Neural progenitor cell (in vitro differentiated cells): Measurements from ENCODE around the gene TGDS. TPM values are rescaled to one million over a fixed set of nuclear protein-coding genes. Genes with fewer than 3 reads are reported as not detected.
A peak's percentile ranks its signal among the peaks of the same experiment; 100 is the strongest.

Experiments
- DNase-seq: peaks from one replicate; pipeline ENCODE4 v3.0.0-alpha.2; 2016; ENCODE audit warnings: low spot score
- H2AFZ ChIP-seq: fragments of 200-600 bp; sonication (generic); replicated peaks from 2 replicates; pipeline ENCODE4 v1.6.1; 2016; ENCODE audit warnings: antibody characterized with exemption
- H3F3A ChIP-seq: fragments of 200-600 bp; sonication (generic); 2 replicates; pipeline ENCODE4 v1.6.1; 2016; ENCODE audit warnings: antibody characterized with exemption, low read depth
- H3K27ac ChIP-seq: fragments of 200-600 bp; sonication (generic); 2 replicates; pipeline ENCODE4 v1.5.1; 2016; ENCODE audit warnings: mild to moderate bottlenecking
- H3K27me3 ChIP-seq: fragments of 200-600 bp; sonication (generic); 2 replicates; pipeline ENCODE4 v1.6.1; 2016; ENCODE audit warnings: mild to moderate bottlenecking, moderate library complexity
- H3K36me3 ChIP-seq: fragments of 200-600 bp; sonication (generic); 2 replicates; pipeline ENCODE4 v1.5.1; 2016
- H3K4me1 ChIP-seq: fragments of 200-600 bp; sonication (generic); 2 replicates; pipeline ENCODE4 v1.6.1; 2016; ENCODE audit warnings: mixed run types
- H3K4me2 ChIP-seq: fragments of 200-600 bp; sonication (generic); 2 replicates; pipeline ENCODE4 v1.6.1; 2016
- H3K4me3 ChIP-seq: fragments of 200-600 bp; sonication (generic); 2 replicates; pipeline ENCODE4 v1.5.1; 2016
- H3K79me2 ChIP-seq: fragments of 200-600 bp; sonication (generic); 2 replicates; pipeline ENCODE4 v1.6.1; 2016; ENCODE audit warnings: low read depth
- H3K9ac ChIP-seq: fragments of 200-600 bp; sonication (generic); 2 replicates; pipeline ENCODE4 v1.6.1; 2016
- H3K9me3 ChIP-seq: fragments of 200-600 bp; sonication (generic); 2 replicates; pipeline ENCODE4 v1.5.1; 2016; ENCODE audit warnings: low read depth
- H4K20me1 ChIP-seq: fragments of 200-600 bp; sonication (generic); 2 replicates; pipeline ENCODE4 v1.6.1; 2016; ENCODE audit warnings: low read depth
- H3K27ac Mint-ChIP-seq: 3 replicates; pipeline ENCODE4 v1.8.0; 2021; ENCODE audit warnings: mixed read lengths
- H3K27me3 Mint-ChIP-seq: 2 replicates; pipeline ENCODE4 v1.8.0; 2022; ENCODE audit warnings: low read depth, mild to moderate bottlenecking, inconsistent platforms, moderate library complexity, mixed read lengths; ENCODE audit not compliant: insufficient read depth
- H3K36me3 Mint-ChIP-seq: 3 replicates; pipeline ENCODE4 v1.8.0; 2021; ENCODE audit warnings: mixed read lengths
- H3K4me1 Mint-ChIP-seq: 3 replicates; pipeline ENCODE4 v1.8.0; 2021; ENCODE audit warnings: mixed read lengths
- H3K4me3 Mint-ChIP-seq: 3 replicates; pipeline ENCODE4 v1.8.0; 2021; ENCODE audit warnings: mild to moderate bottlenecking, moderate library complexity, mixed read lengths
- H3K9me3 Mint-ChIP-seq: 3 replicates; pipeline ENCODE4 v1.8.0; 2020; ENCODE audit warnings: mixed read lengths
- EZH2 ChIP-seq: fragments of 200-600 bp; sonication (generic); IDR thresholded peaks from 2 replicates; pipeline ENCODE4 v1.6.1; 2017; ENCODE audit warnings: antibody characterized with exemption, mild to moderate bottlenecking, moderate library complexity
- EZH2phosphoT487 ChIP-seq: fragments of 200-600 bp; sonication (generic); IDR thresholded peaks from 2 replicates; pipeline ENCODE4 v1.6.1; 2017; ENCODE audit warnings: antibody characterized with exemption
- total RNA-seq: library from RNA; depleted of rRNA; stranded (reverse); fragments of >200 nt; gene quantifications from 2 replicates; pipeline ENCODE4 v1.2.3, GENCODE V29; 2015; ENCODE audit warnings: low replicate concordance
- TF ChIP-seq, protein P1 (sequence below): fragments of 200-600 bp; sonication (generic); IDR thresholded peaks from 2 replicates; pipeline ENCODE4 v1.5.1; 2017; ENCODE audit warnings: antibody characterized with exemption, mild to moderate bottlenecking

Gene TGDS
- total RNA-seq, 1 donor from 2014 or later: 41.2 TPM

DNA sequence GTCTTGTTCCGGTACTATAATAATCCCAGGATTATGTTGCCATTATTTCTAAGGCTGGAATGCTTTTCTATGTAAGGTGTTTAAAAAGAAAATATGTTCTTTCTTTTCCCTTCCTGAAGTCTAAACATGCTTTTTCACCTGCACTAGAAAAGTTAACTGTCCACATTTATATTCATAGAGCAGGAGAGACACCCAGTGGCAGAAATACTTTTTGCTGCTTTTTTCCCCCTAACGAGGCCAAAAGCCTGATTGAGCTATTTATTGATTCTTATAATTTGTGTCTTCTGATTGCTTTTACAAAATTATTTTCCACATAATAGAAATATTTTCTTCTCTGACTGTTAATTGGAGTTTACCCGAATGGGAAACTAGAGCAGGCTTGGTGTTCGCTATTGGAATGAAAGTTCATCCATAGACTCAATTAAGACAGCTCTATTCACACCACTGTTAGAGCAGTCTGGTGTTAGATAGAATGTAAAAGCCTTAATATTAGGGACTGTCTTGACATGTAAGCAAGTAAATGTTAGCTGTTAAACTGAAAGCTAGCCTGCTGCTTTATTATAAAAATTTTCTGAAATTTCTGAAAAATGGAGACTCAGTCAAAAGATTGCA is 21.5 kb upstream of the TGDS start:
- no peaks in the 10 kb centered on the region for H3K9me3 Mint-ChIP-seq
- H3F3A ChIP-seq: peaks cover 5% of the 10 kb centered on the region
- H3K4me2 ChIP-seq: no peak overlapping the region
- H3K36me3 ChIP-seq: no peaks in the 10 kb centered on the region
- no peaks in the 10 kb centered on the region for H3K27me3 ChIP-seq
- no peaks in the 10 kb centered on the region for H3K4me1 ChIP-seq
- peaks cover 14% of the 10 kb centered on the region for H3K36me3 Mint-ChIP-seq
- no peak overlapping the region for H2AFZ ChIP-seq
- H4K20me1 ChIP-seq: no peaks in the 10 kb centered on the region
- H3K4me1 Mint-ChIP-seq: no peaks in the 10 kb centered on the region
- no peak overlapping the region for H3K27ac ChIP-seq
- DNase-seq: no peak
- no peak overlapping the region for H3K27ac Mint-ChIP-seq
- no peak overlapping the region for H3K4me3 Mint-ChIP-seq
- H3K9ac ChIP-seq: no peak overlapping the region
- no peaks in the 10 kb centered on the region for H3K27me3 Mint-ChIP-seq
- no peaks in the 10 kb centered on the region for H3K9me3 ChIP-seq
- TF ChIP-seq, protein P1, sequence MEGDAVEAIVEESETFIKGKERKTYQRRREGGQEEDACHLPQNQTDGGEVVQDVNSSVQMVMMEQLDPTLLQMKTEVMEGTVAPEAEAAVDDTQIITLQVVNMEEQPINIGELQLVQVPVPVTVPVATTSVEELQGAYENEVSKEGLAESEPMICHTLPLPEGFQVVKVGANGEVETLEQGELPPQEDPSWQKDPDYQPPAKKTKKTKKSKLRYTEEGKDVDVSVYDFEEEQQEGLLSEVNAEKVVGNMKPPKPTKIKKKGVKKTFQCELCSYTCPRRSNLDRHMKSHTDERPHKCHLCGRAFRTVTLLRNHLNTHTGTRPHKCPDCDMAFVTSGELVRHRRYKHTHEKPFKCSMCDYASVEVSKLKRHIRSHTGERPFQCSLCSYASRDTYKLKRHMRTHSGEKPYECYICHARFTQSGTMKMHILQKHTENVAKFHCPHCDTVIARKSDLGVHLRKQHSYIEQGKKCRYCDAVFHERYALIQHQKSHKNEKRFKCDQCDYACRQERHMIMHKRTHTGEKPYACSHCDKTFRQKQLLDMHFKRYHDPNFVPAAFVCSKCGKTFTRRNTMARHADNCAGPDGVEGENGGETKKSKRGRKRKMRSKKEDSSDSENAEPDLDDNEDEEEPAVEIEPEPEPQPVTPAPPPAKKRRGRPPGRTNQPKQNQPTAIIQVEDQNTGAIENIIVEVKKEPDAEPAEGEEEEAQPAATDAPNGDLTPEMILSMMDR: peak; percentile 73
- no peak for TF ChIP-seq EZH2phosphoT487
- H3K79me2 ChIP-seq: no peaks in the 10 kb centered on the region
- no peak overlapping the region for H3K4me3 ChIP-seq

DNA sequence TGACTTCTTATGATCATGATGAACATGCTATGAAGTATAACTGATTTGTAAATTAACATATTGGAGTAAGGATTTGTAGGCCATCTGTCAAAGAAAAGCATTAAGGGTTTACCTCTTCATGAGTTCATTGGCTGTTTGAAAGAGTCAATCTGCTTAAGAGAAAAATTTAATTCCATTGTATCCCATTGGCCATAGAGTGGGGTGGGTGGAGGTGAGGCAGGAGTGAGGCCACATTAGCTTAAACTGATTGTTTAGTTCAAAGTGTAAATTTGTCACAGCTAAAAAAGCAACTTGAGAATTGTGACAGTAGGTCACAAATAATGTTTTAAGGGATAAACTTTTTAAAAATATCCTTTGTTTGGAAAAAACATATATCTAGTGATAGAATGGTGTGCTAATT is 17.1 kb upstream of the TGDS start:
- no peaks in the 10 kb centered on the region for H3F3A ChIP-seq
- no peak overlapping the region for H3K27ac Mint-ChIP-seq
- H3K36me3 ChIP-seq: no peaks in the 10 kb centered on the region
- H3K4me2 ChIP-seq: no peak overlapping the region
- TF ChIP-seq EZH2 (no peak), EZH2phosphoT487 (no peak)
- TF ChIP-seq, protein P1: no peak
- H3K79me2 ChIP-seq: peaks cover 16% of the 10 kb centered on the region
- H4K20me1 ChIP-seq: no peaks in the 10 kb centered on the region
- no peaks in the 10 kb centered on the region for H3K4me1 Mint-ChIP-seq
- DNase-seq: no peak
- H2AFZ ChIP-seq: no peak overlapping the region
- H3K27ac ChIP-seq: no peak overlapping the region
- peaks cover 5% of the 10 kb centered on the region for H3K4me1 ChIP-seq
- H3K9me3 ChIP-seq: no peaks in the 10 kb centered on the region
- no peaks in the 10 kb centered on the region for H3K27me3 Mint-ChIP-seq
- H3K4me3 ChIP-seq: no peak overlapping the region
- peaks cover 19% of the 10 kb centered on the region for H3K36me3 Mint-ChIP-seq
- H3K27me3 ChIP-seq: no peaks in the 10 kb centered on the region
- H3K9ac ChIP-seq: no peak overlapping the region
- H3K4me3 Mint-ChIP-seq: no peak overlapping the region
- no peaks in the 10 kb centered on the region for H3K9me3 Mint-ChIP-seq

DNA sequence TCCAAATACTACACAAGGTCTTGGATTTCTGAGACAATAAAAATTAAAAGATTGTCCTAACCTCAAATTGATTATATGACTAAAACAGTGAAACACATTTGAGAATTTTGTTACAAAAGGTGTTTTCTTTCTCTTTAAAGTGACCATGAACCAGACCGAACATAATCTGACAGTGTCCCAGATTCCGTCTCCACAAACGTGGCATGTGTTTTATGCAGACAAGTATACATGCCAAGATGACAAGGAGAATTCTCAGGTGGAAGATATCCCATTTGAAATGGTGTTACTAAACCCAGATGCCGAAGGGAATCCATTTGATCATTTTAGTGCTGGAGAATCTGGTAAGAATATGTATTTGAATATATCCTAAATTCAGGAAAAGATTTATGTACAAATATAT is 16.1 kb upstream of the TGDS start:
- Histone ChIP-seq H3K9ac (no peak overlapping the region), H3K36me3 (no peaks in the 10 kb centered on the region), H3F3A (no peaks in the 10 kb centered on the region), H3K27me3 (no peaks in the 10 kb centered on the region), H4K20me1 (peaks cover 4% of the 10 kb centered on the region), H3K4me1 (peaks cover 5% of the 10 kb centered on the region), H3K9me3 (no peaks in the 10 kb centered on the region), H3K4me3 (no peak overlapping the region), H3K79me2 (peaks cover 17% of the 10 kb centered on the region), H3K4me2 (no peak overlapping the region), H3K27ac (no peak overlapping the region), H2AFZ (no peak overlapping the region)
- no peak for DNase-seq
- no peaks in the 10 kb centered on the region for H3K4me1 Mint-ChIP-seq
- no peak overlapping the region for H3K4me3 Mint-ChIP-seq
- no peak overlapping the region for H3K27ac Mint-ChIP-seq
- H3K9me3 Mint-ChIP-seq: no peaks in the 10 kb centered on the region
- H3K36me3 Mint-ChIP-seq: peaks cover 22% of the 10 kb centered on the region
- no peak for TF ChIP-seq EZH2phosphoT487
- TF ChIP-seq, protein P1: no peak
- no peak for TF ChIP-seq EZH2
- no peaks in the 10 kb centered on the region for H3K27me3 Mint-ChIP-seq
